Fibroblast of skin of back (primary cell): Measurements from ENCODE around the gene CFAP43.

ENCODE experiments used
- DNase-seq: peaks from one replicate; pipeline ENCODE4 v3.0.0-alpha.2; 2013

The CFAP43 gene

DNA sequence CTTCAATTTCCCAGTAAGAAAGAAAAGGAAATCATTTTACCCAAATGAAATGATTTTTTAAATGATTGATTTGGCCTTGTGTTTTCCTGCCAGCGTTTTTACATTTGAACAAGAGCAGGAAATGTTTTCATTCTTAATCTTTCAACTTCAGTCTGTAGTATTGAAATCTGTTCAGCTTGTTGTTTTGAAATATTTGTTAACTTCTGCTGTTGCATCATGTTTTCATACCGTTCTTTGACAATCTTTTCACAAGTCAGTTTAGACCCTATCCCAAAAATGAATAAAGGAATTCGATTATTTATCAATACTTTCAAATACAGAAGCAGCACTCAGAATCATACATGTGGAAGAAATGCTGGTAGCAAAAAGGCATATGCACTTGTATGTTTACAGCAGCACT, 102.1 kb downstream of the CFAP43 start:
- no peak for DNase-seq

DNA sequence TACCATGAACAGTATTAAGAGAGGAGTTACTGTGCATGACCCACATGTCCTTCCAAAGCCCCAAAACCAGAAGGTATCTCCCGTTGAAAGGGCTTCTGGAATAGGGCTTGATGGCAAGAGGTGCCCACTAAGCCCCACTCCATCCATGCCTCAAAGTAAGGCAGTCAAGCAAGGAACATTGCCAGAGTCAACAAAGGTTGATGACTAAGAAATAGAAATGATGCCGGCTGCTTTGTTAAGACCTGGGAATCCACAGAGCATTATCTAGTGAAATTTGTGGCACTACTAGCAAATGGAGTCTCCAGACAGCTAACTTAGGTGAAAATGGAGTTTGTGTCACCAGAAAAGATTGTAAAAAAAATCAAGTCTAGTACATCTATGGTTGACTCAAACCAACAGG, 104.0 kb downstream of the CFAP43 start:
- peak; percentile 51 for DNase-seq

DNA sequence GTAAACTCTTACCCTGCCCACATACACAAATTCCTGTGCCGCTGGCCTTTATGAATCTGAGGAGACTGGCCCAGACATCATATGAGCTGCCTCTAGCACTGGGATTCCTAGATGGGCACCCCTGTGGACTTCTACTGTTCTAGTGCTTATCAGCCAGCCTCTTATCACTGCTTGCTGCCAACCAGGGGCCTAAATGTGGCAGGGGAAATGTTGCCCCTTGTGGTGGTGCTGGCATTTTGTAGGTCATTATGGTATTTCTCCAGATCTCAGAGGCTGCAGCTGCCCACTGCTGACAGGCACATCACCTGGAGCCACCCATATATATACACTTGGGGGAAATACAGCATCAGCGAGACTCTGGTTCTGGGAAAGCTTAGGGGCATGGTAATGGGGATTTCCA, 104.8 kb downstream of the CFAP43 start:
- DNase-seq, result no peak

- DNase-seq, result peak; percentile 25
Measured at GRCh38 chr10:104123397-104123796, 108.8 kb downstream of the CFAP43 start.

DNA sequence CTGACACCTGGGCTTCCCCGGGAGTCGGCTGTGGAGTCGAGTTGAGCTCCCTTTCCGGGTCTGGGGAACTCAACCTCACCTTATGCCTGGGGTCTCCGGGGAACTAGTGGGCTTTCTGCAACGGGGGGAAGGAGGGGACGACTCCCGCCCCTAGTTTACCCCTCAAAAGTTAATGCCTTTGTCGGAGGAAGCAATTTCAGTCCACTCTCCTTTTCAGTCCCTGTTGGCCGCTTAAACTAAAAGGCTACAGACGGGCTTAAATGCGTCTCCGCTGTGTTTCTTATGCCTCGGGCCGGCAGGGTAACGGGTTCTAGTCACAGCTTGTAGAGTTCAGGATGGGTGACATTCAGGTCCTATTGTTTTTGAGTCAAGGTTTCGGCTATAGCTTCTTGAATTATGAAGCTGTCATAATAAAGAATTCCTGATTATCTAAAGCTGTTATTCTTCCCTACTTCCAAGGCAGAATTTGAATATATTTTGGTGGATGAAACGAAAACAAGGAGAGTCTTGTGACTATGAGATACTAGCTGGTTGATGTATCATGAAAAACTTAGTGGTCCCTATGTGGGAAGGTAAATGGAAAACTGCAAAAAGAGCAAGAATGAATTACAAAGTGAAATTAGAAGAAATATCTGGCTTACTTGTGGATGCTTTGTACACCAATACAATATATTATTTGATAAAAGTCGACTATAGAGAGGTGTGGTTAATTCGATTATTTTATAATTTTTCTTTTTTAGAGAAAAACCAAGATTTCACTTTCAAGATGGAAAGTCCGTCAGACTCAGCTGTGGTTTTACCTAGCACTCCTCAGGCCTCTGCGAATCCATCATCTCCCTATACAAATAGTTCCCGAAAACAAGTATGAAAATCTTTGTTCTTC, 109.7 kb downstream of the CFAP43 start:
- no peak for DNase-seq

GRCh38 chr10:104121485-104122224, 110.5 kb downstream of the CFAP43 start, which contains the start of gene SFR1:
Gene SFR1 (plus strand): TSS chr10:104122171. CDS start chr10:104122184, 13 bp downstream.
- peak; percentile 98 for DNase-seq

GRCh38 chr10:104120903-104121484, 111.2 kb downstream of the CFAP43 start:
- peak; percentile 96 for DNase-seq

- no peak for DNase-seq
Measured at GRCh38 chr10:104120512-104120902, 111.7 kb downstream of the CFAP43 start.

GRCh38 chr10:104119996-104120395, 112.2 kb downstream of the CFAP43 start:
- DNase-seq, result no peak

GRCh38 chr10:104117839-104118323, 114.3 kb downstream of the CFAP43 start:
- peak; percentile 24 for DNase-seq

DNA sequence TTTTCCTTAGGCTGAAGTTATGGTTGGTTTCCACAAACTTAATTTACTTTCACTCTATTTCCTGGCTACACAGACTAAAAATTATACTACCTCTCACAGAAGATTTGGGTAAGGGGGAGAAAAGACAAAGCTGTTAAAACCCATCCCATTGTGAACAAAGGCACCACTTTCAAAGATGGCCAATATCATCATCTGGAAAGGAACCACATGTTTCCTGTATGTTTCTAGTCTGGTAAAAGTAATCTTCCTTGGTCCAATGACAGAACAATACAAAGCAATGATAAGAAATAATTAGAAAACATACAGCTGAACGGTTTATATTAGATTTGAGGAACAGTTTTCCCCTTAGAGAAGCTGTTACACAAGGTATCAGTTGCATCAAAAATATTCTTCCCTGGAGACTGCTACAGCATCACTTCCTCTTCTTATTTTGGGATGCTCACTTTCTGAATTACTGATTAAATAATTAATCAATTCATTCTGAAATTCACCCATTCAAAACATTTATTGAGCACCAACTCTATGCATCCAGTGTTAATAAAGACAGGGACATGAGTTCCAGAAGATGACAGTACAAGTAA, 118.7 kb downstream of the CFAP43 start:
- no peak for DNase-seq

DNA sequence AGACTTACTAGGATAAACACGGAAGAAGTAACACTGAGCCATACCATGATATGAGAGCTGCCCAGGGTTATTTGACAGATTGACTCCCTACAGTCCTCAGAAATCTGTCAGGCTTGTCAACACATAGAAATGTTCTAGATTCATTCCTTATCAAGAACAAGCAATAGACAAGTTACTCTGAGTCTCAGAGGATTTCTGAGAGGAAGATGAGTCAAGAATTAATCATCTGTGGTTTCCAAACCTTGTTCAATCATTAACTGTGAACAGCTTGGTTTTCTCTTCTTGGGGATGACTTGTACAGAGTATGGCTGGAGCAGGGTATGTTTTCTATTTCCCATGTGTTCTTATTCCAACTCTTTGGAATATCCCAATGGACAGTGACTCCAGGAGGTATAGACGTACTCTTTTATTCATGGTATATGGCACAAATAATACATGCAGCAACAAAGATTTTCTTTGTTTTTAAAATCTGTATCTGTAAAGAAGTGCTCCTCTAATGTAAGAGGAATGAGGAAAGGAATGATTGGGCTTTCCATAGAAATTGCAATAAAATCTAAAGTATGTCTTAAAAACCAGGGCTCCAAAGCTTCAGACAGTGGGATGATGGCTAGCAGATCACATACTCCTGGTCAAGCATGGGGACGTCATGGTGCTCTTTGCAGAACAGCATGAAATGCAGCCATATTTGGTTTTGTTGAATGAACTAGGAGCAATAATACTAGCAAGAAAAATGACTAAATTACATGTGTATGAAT, 122.1 kb downstream of the CFAP43 start:
- DNase-seq, result peak; percentile 94

DNA sequence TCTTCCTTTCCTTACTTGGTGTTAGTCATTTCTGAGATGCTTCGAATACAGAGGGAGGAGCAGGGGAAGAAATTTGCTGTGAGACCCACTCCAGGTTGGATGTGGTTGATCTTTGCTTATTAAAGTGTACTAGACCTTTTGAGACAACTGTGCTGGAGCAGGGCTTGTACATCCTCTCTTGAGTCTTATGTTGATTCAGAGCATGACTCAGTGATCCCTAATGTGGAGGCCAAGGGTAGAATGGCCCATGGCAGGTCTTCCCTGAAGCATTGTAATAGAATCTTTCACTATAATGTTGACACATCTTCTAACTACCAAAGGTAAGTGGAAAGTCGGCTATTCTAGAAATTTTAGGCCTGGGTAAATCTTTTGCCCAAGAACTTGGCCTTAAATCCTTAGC, 127.2 kb downstream of the CFAP43 start:
- DNase-seq, result peak; percentile 26

DNA sequence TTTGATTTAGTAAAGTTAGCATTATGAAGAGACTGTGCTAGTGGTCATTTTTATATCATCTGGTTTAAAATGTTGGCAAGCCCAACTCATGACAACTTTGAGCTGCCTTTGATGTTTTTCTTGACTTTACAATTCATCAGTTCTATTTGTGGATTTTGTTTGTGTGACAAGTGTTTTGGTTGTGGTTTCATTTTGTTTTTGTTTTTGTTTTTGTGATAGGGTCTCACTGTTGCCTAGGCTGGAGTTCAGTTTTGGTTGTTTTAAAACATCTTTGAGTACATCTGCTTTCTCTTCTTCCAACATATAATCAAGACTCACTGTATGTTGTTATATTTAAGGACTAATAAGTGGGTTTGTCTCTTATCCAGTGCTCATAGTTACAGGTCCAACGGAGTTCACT, 127.7 kb downstream of the CFAP43 start:
- DNase-seq, result no peak

- no peak for DNase-seq
Measured at GRCh38 chr10:104103956-104104355, 128.2 kb downstream of the CFAP43 start.

- no peak for DNase-seq
Measured at GRCh38 chr10:104101902-104102301, 130.3 kb downstream of the CFAP43 start.

DNA sequence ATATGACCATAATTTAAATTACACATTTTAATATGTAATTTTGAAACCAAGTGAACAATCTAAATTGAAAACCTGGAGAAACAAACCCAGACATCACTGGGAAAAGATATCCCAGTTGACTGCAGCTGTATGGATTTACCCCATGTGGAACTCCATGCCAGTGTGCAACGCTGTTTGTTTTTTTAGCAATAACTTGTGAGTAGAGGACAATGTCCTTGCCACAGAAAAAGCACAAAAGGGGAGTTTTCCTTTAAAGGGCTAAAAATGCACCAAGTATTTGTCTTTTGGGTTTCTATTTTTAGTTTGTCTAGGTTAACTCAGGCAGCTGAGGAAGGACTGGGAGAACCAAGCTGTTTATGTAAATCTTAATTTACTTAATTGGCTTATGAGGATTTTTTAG, 131.4 kb downstream of the CFAP43 start:
- DNase-seq, result no peak

DNA sequence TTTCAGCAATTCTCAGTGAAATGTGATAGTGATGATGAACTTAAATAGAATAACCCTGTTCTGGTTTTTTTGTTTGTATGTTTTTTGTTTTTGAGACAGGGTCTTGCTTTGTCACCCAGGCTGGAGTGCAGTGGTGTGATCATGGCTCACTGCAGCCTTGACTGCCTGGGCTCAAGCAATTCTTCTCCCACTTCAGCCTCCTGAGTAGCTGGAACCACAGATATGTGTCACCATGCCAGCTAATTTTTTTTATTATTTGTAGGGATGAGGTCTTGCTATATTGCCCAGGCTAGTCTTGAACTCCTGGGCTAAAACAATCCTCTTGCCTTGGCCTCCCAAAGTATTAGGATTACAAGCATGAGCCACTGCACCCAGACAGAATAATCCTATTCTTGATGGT, 132.2 kb downstream of the CFAP43 start:
- DNase-seq, result peak; percentile 27

DNA sequence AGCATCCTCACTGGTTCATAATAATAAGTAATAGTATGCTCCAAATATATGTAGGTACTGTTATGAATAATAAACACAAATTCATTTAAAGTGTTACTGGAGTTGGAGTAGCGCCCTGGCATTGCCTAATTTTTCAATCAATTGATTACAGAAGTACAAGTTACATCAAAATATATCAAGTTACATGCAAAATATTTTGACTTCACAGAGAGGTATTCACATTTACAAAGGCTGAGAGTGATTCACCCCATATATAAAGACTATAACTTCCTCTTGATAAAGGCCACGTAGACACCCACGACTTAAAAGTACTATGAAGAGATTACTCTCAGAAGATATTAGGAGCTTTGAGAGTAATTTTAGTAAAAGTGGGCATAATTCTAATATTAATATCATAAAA, 132.9 kb downstream of the CFAP43 start:
- peak; percentile 42 for DNase-seq

DNA sequence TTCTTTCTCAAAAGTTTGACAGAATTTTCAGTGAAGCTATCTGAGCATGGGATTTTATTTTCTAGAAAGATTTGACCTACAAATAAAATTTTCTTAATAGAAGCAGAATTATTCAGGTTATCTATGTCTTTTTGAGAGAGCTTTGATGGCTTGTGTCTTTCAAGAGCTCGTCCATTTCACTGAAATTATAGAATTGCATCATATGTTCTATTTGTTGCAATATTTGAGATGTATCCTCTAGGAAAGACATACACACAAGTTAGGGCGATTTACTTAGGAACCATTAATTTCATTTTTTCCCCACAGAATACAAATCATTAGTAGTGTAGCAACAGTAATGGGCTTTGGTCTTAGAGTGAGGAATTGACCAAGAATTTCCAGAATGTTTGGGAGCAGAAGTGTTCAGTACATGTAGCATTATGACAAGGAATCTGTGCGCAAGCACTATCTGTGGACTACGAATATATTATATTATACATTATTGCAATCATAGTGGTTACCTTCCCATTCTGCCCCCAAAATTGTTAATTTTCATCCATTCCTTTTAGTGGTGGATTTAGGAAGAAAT, 133.7 kb downstream of the CFAP43 start:
- peak; percentile 51 for DNase-seq

- no peak for DNase-seq
Measured at GRCh38 chr10:104096692-104097091, 135.5 kb downstream of the CFAP43 start.

- DNase-seq, result no peak
Measured at GRCh38 chr10:104092749-104093148, 139.4 kb downstream of the CFAP43 start.
